Caco-2 (cell line): ENCODE measurements around the gene CLVS2. TPM values are rescaled to one million over a fixed set of nuclear protein-coding genes. Genes with fewer than 3 reads are reported as not detected.

Experiments used
- BruUV-seq: library from RNA; stranded (reverse); fragments of 400-500 nt; replicated peaks from 2 replicates; lab custom pipeline; 2021; lab: Mats Ljungman, UMichigan
- CTCF ChIA-PET: fragments of 300-600 bp; sonication (Branson Sonifier 250); formaldehyde crosslinking; loops from one replicate; lab custom pipeline; 2022; ENCODE audit warnings: antibody characterized with exemption; lab: Charles Lee
- POLR2A ChIA-PET: fragments of 300-600 bp; sonication (Branson Sonifier 250); formaldehyde crosslinking; loops from one replicate; lab custom pipeline; 2022; ENCODE audit warnings: antibody characterized with exemption; lab: Charles Lee
- DNase-seq, 2 experiments: peaks; one replicate each; pipeline versions ENCODE4 v3.0.0 to v3.0.0-alpha.2; 2020 to 2022
- H3K27me3 ChIP-seq: replicated peaks from 2 replicates; pipeline ENCODE4 v1.6.0; 2011; ENCODE audit warnings: low read length; ENCODE audit not compliant: control insufficient read depth, insufficient read depth
- H3K36me3 ChIP-seq: 2 replicates; pipeline ENCODE4 v1.5.1; 2011; ENCODE audit warnings: low read length; ENCODE audit not compliant: control insufficient read depth, insufficient read depth
- H3K4me1 ChIP-seq: fragments of 250-450 bp; sonication (Bioruptor Pico); 2 replicates; pipeline ENCODE4 v1.5.1; 2020; ENCODE audit warnings: mild to moderate bottlenecking
- H3K4me3 ChIP-seq: 2 replicates; pipeline ENCODE4 v1.5.1; 2011; ENCODE audit warnings: low read depth, mild to moderate bottlenecking, control low read depth, low read length
- H3K9me3 ChIP-seq: fragments of 250-450 bp; sonication (Bioruptor Pico); 2 replicates; pipeline ENCODE4 v1.5.1; 2020; ENCODE audit warnings: mild to moderate bottlenecking, moderate library complexity
- H3K27ac Mint-ChIP-seq: one replicate; pipeline ENCODE4 v1.8.0; 2022; ENCODE audit warnings: mixed read lengths; ENCODE audit not compliant: unreplicated experiment
- H3K27me3 Mint-ChIP-seq: one replicate; pipeline ENCODE4 v1.8.0; 2022; ENCODE audit warnings: mixed read lengths; ENCODE audit not compliant: insufficient read depth, unreplicated experiment
- H3K36me3 Mint-ChIP-seq: one replicate; pipeline ENCODE4 v1.8.0; 2022; ENCODE audit warnings: mild to moderate bottlenecking, mixed read lengths; ENCODE audit not compliant: insufficient read depth, unreplicated experiment
- H3K4me1 Mint-ChIP-seq: one replicate; pipeline ENCODE4 v1.8.0; 2022; ENCODE audit warnings: low read depth, mixed read lengths; ENCODE audit not compliant: unreplicated experiment
- H3K4me3 Mint-ChIP-seq: one replicate; pipeline ENCODE4 v1.8.0; 2022; ENCODE audit warnings: mild to moderate bottlenecking, moderate library complexity, mixed read lengths; ENCODE audit not compliant: unreplicated experiment
- H3K9me3 Mint-ChIP-seq: one replicate; pipeline ENCODE4 v1.8.0; 2022; ENCODE audit warnings: mixed read lengths; ENCODE audit not compliant: unreplicated experiment
- intact Hi-C: fragments of 100-400 bp; cut with micrococcal nuclease; formaldehyde crosslinking; loops from one replicate; pipeline ENCODE4 v1.10.0; 2022; ENCODE audit not compliant: unreplicated experiment
- total RNA-seq: library from RNA; stranded (reverse); gene quantifications from 2 replicates; pipeline ENCODE4 v1.2.3, GENCODE V29; 2022
- TF ChIP-seq, protein P1 (sequence below), 2 experiments: fragments of 200-600 bp in 1 of 2; IDR thresholded peaks; 1 replicate in 1 of 2; 2 replicates in 1 of 2; pipeline versions ENCODE4 v1.5.1 to v1.8.0; 2011 to 2022; ENCODE audit warnings: antibody characterized with exemption in 1 of 2, control low read depth in 1 of 2, inconsistent platforms in 1 of 2, low read depth in 1 of 2, low read length in 1 of 2, mild to moderate bottlenecking in 1 of 2, moderate library complexity in 1 of 2; ENCODE audit not compliant: insufficient read depth in 1 of 2, severe bottlenecking in 1 of 2, unreplicated experiment in 1 of 2

Gene CLVS2
- total RNA-seq, 1 experiment from 2014 or later, result not detected

GRCh38 chr6:122996794-122997505 is 915 bp downstream of the CLVS2 start:
- ChIA-PET POLR2A (no interaction called here), CTCF (no interaction called here)
- Histone ChIP-seq H3K9me3 (no peaks in the 10 kb centered on the region; the same call in 1 of the 2 replicates), H3K4me1 (no peaks in the 10 kb centered on the region), H3K4me3 (no peak overlapping the region), H3K36me3 (no peaks in the 10 kb centered on the region), H3K27me3 (no peaks in the 10 kb centered on the region)
- no peak for DNase-seq
- intact Hi-C loops, result no loop called here
- peaks cover 3% of the 10 kb centered on the region for H3K27me3 Mint-ChIP-seq
- no peaks in the 10 kb centered on the region for H3K4me1 Mint-ChIP-seq
- TF ChIP-seq, protein P1, sequence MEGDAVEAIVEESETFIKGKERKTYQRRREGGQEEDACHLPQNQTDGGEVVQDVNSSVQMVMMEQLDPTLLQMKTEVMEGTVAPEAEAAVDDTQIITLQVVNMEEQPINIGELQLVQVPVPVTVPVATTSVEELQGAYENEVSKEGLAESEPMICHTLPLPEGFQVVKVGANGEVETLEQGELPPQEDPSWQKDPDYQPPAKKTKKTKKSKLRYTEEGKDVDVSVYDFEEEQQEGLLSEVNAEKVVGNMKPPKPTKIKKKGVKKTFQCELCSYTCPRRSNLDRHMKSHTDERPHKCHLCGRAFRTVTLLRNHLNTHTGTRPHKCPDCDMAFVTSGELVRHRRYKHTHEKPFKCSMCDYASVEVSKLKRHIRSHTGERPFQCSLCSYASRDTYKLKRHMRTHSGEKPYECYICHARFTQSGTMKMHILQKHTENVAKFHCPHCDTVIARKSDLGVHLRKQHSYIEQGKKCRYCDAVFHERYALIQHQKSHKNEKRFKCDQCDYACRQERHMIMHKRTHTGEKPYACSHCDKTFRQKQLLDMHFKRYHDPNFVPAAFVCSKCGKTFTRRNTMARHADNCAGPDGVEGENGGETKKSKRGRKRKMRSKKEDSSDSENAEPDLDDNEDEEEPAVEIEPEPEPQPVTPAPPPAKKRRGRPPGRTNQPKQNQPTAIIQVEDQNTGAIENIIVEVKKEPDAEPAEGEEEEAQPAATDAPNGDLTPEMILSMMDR (IDR thresholded peaks at IDR 0.05; ENCODE audit: insufficient read depth in 1 of 2, low read depth in 1 of 2, low read length in 1 of 2, severe bottlenecking in 1 of 2, unreplicated experiment in 1 of 2), result no peak
- no peak overlapping the region for H3K27ac Mint-ChIP-seq
- H3K36me3 Mint-ChIP-seq, result no peaks in the 10 kb centered on the region
- no peaks in the 10 kb centered on the region for H3K9me3 Mint-ChIP-seq
- H3K4me3 Mint-ChIP-seq, result no peak overlapping the region
- BruUV-seq, result no TSS peak

GRCh38 chr6:122997541-122998150 is 1.6 kb downstream of the CLVS2 start:
- no peak overlapping the region for H3K4me3 Mint-ChIP-seq
- ChIA-PET CTCF (no interaction called here), POLR2A (no interaction called here)
- H3K27me3 ChIP-seq, result no peaks in the 10 kb centered on the region
- no peak overlapping the region for H3K27ac Mint-ChIP-seq
- H3K4me3 ChIP-seq, result no peak overlapping the region
- intact Hi-C loops, result no loop called here
- no peak for DNase-seq
- BruUV-seq, result no TSS peak
- H3K36me3 Mint-ChIP-seq, result no peaks in the 10 kb centered on the region
- H3K4me1 Mint-ChIP-seq, result no peaks in the 10 kb centered on the region
- TF ChIP-seq, protein P1 (IDR thresholded peaks at IDR 0.05; ENCODE audit: insufficient read depth in 1 of 2, low read depth in 1 of 2, low read length in 1 of 2, severe bottlenecking in 1 of 2, unreplicated experiment in 1 of 2), result no peak
- no peaks in the 10 kb centered on the region for H3K4me1 ChIP-seq
- no peaks in the 10 kb centered on the region; the same call in 1 of the 2 replicates for H3K9me3 ChIP-seq
- peaks cover 3% of the 10 kb centered on the region for H3K27me3 Mint-ChIP-seq
- H3K9me3 Mint-ChIP-seq, result no peaks in the 10 kb centered on the region
- H3K36me3 ChIP-seq, result no peaks in the 10 kb centered on the region

GRCh38 chr6:122998403-122998975 is 2.5 kb downstream of the CLVS2 start:
- DNase-seq, result no peak
- Mint-ChIP-seq H3K4me3 (no peak overlapping the region), H3K4me1 (no peaks in the 10 kb centered on the region), H3K27me3 (peaks cover 3% of the 10 kb centered on the region), H3K27ac (no peak overlapping the region), H3K9me3 (no peaks in the 10 kb centered on the region), H3K36me3 (no peaks in the 10 kb centered on the region)
- Histone ChIP-seq H3K4me1 (no peaks in the 10 kb centered on the region), H3K9me3 (no peaks in the 10 kb centered on the region; the same call in 1 of the 2 replicates), H3K4me3 (no peak overlapping the region), H3K36me3 (no peaks in the 10 kb centered on the region), H3K27me3 (no peaks in the 10 kb centered on the region)
- BruUV-seq, result no TSS peak
- ChIA-PET CTCF (no interaction called here), POLR2A (no interaction called here)
- TF ChIP-seq, protein P1 (IDR thresholded peaks at IDR 0.05; ENCODE audit: insufficient read depth in 1 of 2, low read depth in 1 of 2, low read length in 1 of 2, severe bottlenecking in 1 of 2, unreplicated experiment in 1 of 2), result no peak
- intact Hi-C loops, result no loop called here
